ENCODE results near the gene PTPRG. TPM values are rescaled to one million over a fixed set of nuclear protein-coding genes. Genes with fewer than 3 reads are reported as not detected.

PTPRG gene
- total and polyA plus RNA-seq, 2 experiments from 2014 or later, result 24.4 to 131 TPM

DNA sequence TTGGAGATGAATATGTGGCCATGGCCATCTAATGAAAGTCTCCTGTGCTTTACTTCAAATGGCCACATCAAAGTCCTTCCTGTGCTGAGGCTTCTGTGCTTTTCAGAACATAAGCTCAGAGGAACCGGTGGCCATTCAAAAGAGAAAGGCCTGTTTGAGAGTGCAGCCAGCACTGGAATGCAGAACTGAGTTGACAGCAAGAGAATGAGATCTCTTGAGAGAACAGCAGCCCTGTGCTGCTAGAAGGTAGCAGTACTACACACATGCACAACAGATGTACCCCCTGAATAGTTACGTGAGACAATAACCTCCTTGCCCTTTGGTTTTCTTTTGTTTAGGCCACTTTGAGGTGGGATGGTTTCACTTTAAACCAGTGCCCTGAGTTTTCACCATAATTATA, 292.5 kb downstream of the PTPRG start:
- Histone ChIP-seq H2AFZ (no peak overlapping the region), H3F3A (replicated peaks; ENCODE audit: low read depth) (no peaks in the 10 kb centered on the region; the same call in 1 of the 2 replicates), H3K4me3 (no peak overlapping the region), H3K27ac (ENCODE audit: low read depth) (no peak overlapping the region), H3K79me2 (replicated peaks; ENCODE audit: insufficient read depth) (peaks cover 98% of the 10 kb centered on the region), H3K9me2 (ENCODE audit: insufficient read depth) (no peaks in the 10 kb centered on the region; the same call in 1 of the 2 replicates), H3K36me3 (ENCODE audit: insufficient read depth) (no peaks in the 10 kb centered on the region), H3K4me2 (no peak overlapping the region), H3K4me1 (ENCODE audit: insufficient read depth) (peaks cover 46% of the 10 kb centered on the region), H4K20me1 (replicated peaks; ENCODE audit: insufficient read depth) (peaks cover 12% of the 10 kb centered on the region), H3K27me3 (ENCODE audit: insufficient read depth) (no peaks in the 10 kb centered on the region)
- peaks cover 2% of the 10 kb centered on the region for H3K27me3 Mint-ChIP-seq (ENCODE audit: insufficient read depth, low read depth, poor library complexity)
- DNase-seq (ENCODE audit: low spot score) (no peak), ATAC-seq (no peak; the same call in 1 of the 3 replicates)
- H3K4me1 Mint-ChIP-seq, result peaks cover 73% of the 10 kb centered on the region
- no peak overlapping the region for H3K27ac Mint-ChIP-seq
- TF ChIP-seq CREB1 (CRISPR knock-in tag; IDR thresholded peaks at IDR 0.05; ENCODE audit: low read depth) (no peak), STAT1 (IDR thresholded peaks at IDR 0.05; ENCODE audit: unreplicated experiment) (no peak), NANOG (IDR thresholded peaks at IDR 0.05; ENCODE audit: borderline replicate concordance) (no peak), POLR2AphosphoS5 (IDR thresholded peaks at IDR 0.05; ENCODE audit: low read depth) (no peak), ZNF114 (CRISPR knock-in tag; IDR thresholded peaks at IDR 0.05) (no peak)
- TF ChIP-seq, protein P1, sequence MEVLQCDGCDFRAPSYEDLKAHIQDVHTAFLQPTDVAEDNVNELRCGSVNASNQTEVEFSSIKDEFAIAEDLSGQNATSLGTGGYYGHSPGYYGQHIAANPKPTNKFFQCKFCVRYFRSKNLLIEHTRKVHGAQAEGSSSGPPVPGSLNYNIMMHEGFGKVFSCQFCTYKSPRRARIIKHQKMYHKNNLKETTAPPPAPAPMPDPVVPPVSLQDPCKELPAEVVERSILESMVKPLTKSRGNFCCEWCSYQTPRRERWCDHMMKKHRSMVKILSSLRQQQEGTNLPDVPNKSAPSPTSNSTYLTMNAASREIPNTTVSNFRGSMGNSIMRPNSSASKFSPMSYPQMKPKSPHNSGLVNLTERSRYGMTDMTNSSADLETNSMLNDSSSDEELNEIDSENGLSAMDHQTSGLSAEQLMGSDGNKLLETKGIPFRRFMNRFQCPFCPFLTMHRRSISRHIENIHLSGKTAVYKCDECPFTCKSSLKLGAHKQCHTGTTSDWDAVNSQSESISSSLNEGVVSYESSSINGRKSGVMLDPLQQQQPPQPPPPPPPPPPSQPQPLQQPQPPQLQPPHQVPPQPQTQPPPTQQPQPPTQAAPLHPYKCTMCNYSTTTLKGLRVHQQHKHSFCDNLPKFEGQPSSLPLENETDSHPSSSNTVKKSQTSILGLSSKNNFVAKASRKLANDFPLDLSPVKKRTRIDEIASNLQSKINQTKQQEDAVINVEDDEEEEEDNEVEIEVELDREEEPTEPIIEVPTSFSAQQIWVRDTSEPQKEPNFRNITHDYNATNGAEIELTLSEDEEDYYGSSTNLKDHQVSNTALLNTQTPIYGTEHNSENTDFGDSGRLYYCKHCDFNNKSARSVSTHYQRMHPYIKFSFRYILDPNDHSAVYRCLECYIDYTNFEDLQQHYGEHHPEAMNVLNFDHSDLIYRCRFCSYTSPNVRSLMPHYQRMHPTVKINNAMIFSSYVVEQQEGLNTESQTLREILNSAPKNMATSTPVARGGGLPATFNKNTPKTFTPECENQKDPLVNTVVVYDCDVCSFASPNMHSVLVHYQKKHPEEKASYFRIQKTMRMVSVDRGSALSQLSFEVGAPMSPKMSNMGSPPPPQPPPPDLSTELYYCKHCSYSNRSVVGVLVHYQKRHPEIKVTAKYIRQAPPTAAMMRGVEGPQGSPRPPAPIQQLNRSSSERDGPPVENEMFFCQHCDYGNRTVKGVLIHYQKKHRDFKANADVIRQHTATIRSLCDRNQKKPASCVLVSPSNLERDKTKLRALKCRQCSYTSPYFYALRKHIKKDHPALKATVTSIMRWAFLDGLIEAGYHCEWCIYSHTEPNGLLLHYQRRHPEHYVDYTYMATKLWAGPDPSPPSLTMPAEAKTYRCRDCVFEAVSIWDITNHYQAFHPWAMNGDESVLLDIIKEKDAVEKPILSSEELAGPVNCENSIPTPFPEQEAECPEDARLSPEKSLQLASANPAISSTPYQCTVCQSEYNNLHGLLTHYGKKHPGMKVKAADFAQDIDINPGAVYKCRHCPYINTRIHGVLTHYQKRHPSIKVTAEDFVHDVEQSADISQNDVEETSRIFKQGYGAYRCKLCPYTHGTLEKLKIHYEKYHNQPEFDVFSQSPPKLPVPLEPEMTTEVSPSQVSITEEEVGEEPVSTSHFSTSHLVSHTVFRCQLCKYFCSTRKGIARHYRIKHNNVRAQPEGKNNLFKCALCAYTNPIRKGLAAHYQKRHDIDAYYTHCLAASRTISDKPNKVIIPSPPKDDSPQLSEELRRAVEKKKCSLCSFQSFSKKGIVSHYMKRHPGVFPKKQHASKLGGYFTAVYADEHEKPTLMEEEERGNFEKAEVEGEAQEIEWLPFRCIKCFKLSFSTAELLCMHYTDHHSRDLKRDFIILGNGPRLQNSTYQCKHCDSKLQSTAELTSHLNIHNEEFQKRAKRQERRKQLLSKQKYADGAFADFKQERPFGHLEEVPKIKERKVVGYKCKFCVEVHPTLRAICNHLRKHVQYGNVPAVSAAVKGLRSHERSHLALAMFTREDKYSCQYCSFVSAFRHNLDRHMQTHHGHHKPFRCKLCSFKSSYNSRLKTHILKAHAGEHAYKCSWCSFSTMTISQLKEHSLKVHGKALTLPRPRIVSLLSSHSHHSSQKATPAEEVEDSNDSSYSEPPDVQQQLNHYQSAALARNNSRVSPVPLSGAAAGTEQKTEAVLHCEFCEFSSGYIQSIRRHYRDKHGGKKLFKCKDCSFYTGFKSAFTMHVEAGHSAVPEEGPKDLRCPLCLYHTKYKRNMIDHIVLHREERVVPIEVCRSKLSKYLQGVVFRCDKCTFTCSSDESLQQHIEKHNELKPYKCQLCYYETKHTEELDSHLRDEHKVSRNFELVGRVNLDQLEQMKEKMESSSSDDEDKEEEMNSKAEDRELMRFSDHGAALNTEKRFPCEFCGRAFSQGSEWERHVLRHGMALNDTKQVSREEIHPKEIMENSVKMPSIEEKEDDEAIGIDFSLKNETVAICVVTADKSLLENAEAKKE (CRISPR knock-in tag; IDR thresholded peaks at IDR 0.05), result no peak
- H3K36me3 Mint-ChIP-seq (ENCODE audit: low read depth), result no peaks in the 10 kb centered on the region
- H3K4me3 Mint-ChIP-seq, result no peak overlapping the region
- H3K9me3 Mint-ChIP-seq, result no peaks in the 10 kb centered on the region

DNA sequence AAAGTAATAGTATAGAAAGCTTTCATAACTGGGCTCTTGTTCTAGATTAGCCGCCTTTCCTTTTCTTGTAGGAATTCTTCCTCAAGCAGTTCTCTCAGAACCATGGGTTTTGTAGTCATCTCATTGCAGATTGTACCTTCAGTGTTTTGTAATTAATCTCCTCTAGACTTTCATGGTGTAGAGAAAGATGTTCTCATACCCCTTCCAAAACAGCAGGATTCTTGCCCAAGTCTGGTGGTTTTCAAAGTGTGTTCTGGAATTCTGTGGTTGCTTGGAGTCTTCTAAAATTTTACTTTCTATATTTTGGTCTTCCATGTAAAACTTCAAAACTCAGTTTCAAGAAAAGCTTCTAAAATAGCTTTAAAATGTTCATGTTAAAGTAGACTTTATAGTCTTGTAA, 293.8 kb downstream of the PTPRG start:
- H3K4me1 ChIP-seq (ENCODE audit: insufficient read depth), result peaks cover 37% of the 10 kb centered on the region
- no peaks in the 10 kb centered on the region for H3K27me3 ChIP-seq (ENCODE audit: insufficient read depth)
- Mint-ChIP-seq H3K9me3 (peaks cover 7% of the 10 kb centered on the region; the same call in 1 of the 3 replicates), H3K4me3 (no peak overlapping the region), H3K36me3 (ENCODE audit: low read depth) (peaks cover 11% of the 10 kb centered on the region; the same call in 2 of the 3 replicates), H3K4me1 (peaks cover 67% of the 10 kb centered on the region), H3K27me3 (ENCODE audit: insufficient read depth, low read depth, poor library complexity) (peaks cover 2% of the 10 kb centered on the region), H3K27ac (no peak overlapping the region; the same call in 1 of the 2 replicates)
- H3K4me2 ChIP-seq, result no peak overlapping the region
- H3F3A ChIP-seq (replicated peaks; ENCODE audit: low read depth), result no peaks in the 10 kb centered on the region; the same call in 1 of the 2 replicates
- no peak for ATAC-seq
- no peak overlapping the region for H2AFZ ChIP-seq
- H3K27ac ChIP-seq (ENCODE audit: low read depth), result no peak overlapping the region
- H3K79me2 ChIP-seq (replicated peaks; ENCODE audit: insufficient read depth), result peaks cover 98% of the 10 kb centered on the region
- peaks cover 13% of the 10 kb centered on the region for H4K20me1 ChIP-seq (replicated peaks; ENCODE audit: insufficient read depth)
- H3K36me3 ChIP-seq (ENCODE audit: insufficient read depth), result 0 out of 2 replicates have a peak, but pooled peaks cover 5% of the 10 kb centered on the region
- H3K4me3 ChIP-seq, result no peak overlapping the region
- no peaks in the 10 kb centered on the region; the same call in 1 of the 2 replicates for H3K9me2 ChIP-seq (ENCODE audit: insufficient read depth)
- DNase-seq (ENCODE audit: low spot score), result no peak
- TF ChIP-seq, protein P2, sequence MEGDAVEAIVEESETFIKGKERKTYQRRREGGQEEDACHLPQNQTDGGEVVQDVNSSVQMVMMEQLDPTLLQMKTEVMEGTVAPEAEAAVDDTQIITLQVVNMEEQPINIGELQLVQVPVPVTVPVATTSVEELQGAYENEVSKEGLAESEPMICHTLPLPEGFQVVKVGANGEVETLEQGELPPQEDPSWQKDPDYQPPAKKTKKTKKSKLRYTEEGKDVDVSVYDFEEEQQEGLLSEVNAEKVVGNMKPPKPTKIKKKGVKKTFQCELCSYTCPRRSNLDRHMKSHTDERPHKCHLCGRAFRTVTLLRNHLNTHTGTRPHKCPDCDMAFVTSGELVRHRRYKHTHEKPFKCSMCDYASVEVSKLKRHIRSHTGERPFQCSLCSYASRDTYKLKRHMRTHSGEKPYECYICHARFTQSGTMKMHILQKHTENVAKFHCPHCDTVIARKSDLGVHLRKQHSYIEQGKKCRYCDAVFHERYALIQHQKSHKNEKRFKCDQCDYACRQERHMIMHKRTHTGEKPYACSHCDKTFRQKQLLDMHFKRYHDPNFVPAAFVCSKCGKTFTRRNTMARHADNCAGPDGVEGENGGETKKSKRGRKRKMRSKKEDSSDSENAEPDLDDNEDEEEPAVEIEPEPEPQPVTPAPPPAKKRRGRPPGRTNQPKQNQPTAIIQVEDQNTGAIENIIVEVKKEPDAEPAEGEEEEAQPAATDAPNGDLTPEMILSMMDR (conservative IDR thresholded peaks at IDR 0.05; ENCODE audit: low read depth in 2 of 2), result no peak
- TF ChIP-seq NANOG (IDR thresholded peaks at IDR 0.05; ENCODE audit: borderline replicate concordance) (no peak), ZNF331 (CRISPR knock-in tag; IDR thresholded peaks at IDR 0.05; ENCODE audit: low read depth) (no peak), EZH2 (IDR thresholded peaks at IDR 0.05; ENCODE audit: low read depth, unreplicated experiment) (no peak), CREB1 (CRISPR knock-in tag; IDR thresholded peaks at IDR 0.05; ENCODE audit: low read depth) (no peak), EZH2phosphoT487 (IDR thresholded peaks at IDR 0.05; ENCODE audit: unreplicated experiment) (no peak)
- TF ChIP-seq, protein P3, sequence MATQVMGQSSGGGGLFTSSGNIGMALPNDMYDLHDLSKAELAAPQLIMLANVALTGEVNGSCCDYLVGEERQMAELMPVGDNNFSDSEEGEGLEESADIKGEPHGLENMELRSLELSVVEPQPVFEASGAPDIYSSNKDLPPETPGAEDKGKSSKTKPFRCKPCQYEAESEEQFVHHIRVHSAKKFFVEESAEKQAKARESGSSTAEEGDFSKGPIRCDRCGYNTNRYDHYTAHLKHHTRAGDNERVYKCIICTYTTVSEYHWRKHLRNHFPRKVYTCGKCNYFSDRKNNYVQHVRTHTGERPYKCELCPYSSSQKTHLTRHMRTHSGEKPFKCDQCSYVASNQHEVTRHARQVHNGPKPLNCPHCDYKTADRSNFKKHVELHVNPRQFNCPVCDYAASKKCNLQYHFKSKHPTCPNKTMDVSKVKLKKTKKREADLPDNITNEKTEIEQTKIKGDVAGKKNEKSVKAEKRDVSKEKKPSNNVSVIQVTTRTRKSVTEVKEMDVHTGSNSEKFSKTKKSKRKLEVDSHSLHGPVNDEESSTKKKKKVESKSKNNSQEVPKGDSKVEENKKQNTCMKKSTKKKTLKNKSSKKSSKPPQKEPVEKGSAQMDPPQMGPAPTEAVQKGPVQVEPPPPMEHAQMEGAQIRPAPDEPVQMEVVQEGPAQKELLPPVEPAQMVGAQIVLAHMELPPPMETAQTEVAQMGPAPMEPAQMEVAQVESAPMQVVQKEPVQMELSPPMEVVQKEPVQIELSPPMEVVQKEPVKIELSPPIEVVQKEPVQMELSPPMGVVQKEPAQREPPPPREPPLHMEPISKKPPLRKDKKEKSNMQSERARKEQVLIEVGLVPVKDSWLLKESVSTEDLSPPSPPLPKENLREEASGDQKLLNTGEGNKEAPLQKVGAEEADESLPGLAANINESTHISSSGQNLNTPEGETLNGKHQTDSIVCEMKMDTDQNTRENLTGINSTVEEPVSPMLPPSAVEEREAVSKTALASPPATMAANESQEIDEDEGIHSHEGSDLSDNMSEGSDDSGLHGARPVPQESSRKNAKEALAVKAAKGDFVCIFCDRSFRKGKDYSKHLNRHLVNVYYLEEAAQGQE (IDR thresholded peaks at IDR 0.05; ENCODE audit: unreplicated experiment), result no peak

Data from GM23338 (cell line).